HG03045 (cell line): ENCODE data around the gene CFAP53.
A peak's percentile ranks its signal among the peaks of the same experiment; 100 is the strongest.

Experiments
- ATAC-seq: cut with Tn5 transposase; IDR thresholded peaks from one replicate; pipeline ENCODE4 v1.9.1; 2021; ENCODE audit warnings: mild to moderate bottlenecking, moderate library complexity; ENCODE audit not compliant: unreplicated experiment

CFAP53 gene

GRCh38 chr18:50196261-50196660 lies 70.0 kb downstream of the CFAP53 start:
- ATAC-seq, result no peak

DNA sequence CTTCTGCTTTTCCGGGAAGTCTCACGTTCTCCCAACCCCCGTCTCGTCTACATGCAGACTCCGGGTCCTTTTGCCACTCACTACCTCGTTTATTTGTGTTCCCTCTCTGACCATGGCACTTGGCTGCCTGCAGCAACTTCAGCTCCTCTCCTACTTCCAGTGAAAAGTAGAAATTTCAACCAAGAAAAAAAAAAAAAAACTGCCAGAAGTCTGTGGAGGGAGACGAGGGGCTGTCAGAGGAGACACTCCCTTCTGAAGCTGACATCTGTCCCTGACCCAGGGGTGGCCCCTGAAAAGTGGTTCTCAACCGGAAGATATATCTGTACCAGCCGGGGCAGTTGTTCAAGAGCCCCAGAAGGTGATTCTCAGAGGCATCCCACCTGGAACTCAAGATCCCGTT lies 70.6 kb downstream of the CFAP53 start:
- ATAC-seq, result no peak

GRCh38 chr18:50194631-50195532 lies 71.4 kb downstream of the CFAP53 start, which contains the start of gene MYO5B:
TSS of gene MYO5B (minus strand) at chr18:50195147. CDS start at chr18:50194793, 354 bp downstream.
- ATAC-seq, result peak; percentile 80

GRCh38 chr18:50193796-50194630 lies 72.3 kb downstream of the CFAP53 start:
- ATAC-seq, result peak; percentile 8

DNA sequence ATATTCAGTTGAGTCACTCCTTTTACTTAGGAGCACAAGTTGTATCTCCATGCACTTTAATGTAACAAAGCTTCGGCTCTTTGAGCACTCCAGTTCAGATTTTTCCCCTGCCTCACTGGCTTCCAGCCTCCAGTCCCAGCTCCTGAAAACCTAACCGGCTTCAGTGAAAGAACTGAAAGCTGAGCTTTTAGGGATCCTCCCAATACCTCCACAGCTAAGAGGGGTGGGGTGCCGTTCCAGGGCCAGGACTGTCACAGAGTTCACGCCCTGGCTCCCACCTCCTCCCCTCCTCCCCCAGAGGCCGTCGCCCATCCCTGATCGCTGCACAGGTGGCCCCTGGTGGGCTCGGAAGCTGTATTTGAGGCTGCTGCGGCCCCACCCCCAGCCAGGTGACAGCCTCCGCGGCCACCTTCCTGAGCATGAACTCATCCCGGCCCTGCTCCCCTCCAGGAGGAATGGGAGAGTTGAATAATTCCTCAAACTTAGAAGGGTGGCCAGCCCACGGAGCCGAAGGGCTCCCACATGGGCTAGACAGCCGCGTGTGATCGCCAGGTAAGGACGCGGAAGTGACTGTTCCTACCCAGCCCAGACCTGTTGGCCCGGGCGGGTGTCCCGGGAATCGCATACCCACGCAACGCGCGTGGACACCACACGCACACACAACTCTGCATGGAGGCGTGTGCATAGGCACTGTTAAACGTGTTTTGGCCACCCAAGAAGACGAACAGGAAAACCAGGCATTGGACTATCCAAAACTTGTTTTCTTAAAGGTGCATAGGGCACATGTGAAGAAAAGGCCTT lies 73.1 kb downstream of the CFAP53 start:
- no peak for ATAC-seq

DNA sequence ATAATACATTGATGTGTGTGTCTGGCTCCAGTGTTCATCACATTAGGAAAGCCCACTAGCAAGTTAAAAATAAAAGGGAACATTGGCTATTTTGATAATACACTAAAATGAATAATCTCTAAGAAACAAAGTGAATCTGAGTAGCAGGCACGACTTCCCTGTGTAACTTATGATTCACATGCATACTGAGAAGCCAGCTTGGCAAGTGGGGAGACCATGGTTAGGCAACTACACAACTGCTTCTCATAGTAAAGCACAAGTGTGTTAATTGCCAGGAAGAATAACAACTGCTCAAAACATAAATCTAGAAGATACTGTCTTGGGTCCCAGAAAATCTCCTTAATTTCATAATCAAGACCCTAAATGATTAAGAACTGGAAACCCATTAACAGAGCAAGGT lies 75.4 kb downstream of the CFAP53 start:
- no peak for ATAC-seq

- ATAC-seq, result no peak
These were observed 76.1 kb downstream of the CFAP53 start for GRCh38 chr18:50190236-50190635.

GRCh38 chr18:50189160-50189559 lies 77.1 kb downstream of the CFAP53 start:
- peak; percentile 62 for ATAC-seq

GRCh38 chr18:50188652-50189051 lies 77.6 kb downstream of the CFAP53 start:
- ATAC-seq, result no peak

DNA sequence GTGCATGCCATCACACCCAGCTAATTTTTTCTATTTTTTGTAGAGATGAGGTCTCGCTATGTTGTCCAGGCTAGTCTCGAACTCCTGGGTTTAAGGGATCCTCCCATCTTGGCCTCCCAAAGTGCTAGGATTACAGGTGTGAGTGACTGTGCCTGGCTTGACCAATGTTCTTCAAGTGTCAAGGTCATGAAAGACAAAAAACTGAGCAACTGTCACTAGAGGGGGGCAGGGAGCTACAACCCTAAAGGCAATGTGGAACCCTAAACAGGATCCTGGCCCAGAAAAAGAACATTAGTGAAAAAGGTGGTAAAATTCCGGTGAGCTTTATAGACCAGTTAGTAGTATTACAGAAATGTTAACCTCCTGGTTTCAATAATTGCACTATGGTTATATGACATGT lies 78.6 kb downstream of the CFAP53 start:
- no peak for ATAC-seq

DNA sequence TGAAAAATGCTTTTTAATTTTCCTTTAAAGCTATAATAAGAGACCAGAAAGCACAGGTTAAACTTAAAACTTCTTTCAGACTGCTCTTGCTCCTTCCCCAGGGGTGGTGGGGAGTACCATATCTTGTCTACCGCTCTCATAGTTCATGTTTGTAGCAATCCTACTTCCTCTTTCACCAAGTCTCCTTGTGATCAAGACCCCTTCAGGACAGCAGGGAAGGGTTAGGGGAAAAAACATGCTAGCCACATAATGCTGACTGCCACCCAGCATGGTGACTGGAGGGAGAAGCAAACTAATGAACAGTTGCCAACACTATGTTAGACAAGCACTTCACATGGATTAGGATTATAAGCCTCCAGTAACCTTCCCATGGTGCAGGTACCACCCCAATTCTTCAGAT lies 79.9 kb downstream of the CFAP53 start:
- ATAC-seq, result no peak

GRCh38 chr18:50183556-50183955 lies 82.7 kb downstream of the CFAP53 start:
- no peak for ATAC-seq

DNA sequence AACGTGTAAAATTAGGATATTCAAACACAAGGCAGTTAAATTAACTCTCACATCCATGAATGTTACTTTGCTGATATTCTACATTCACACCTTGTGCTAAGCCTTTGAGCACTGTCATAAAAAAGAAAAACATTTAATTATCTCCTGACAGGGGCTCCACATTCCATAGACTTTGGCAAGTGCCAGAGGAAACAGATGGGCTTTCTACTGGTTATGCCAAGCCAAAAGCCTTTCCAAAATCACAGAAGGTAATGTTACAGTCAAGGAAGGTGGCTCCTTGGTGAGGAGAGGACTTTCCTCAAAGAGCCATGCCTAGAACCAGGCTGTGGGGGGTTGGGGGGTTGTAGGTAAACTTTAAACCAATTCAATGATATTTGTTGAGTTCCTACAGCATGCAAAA lies 83.8 kb downstream of the CFAP53 start:
- ATAC-seq, result no peak

DNA sequence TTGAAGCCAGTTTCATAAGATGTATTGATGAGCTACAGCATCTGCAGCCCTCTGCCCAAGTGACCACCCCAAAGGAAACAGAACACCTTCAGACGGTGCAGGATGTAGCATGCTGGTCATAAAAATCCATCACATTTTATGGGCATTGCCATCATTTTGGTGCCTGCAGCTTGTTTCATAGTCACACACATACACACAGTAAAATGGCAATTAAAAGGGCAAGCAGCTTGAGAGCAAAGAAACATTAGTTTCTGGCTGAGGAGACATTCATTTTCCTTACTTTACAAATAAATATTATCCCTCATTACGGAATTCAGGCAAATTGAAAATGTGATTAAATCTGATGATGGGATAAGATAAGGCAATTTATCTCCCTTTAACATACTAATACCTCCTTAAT lies 84.7 kb downstream of the CFAP53 start:
- no peak for ATAC-seq

DNA sequence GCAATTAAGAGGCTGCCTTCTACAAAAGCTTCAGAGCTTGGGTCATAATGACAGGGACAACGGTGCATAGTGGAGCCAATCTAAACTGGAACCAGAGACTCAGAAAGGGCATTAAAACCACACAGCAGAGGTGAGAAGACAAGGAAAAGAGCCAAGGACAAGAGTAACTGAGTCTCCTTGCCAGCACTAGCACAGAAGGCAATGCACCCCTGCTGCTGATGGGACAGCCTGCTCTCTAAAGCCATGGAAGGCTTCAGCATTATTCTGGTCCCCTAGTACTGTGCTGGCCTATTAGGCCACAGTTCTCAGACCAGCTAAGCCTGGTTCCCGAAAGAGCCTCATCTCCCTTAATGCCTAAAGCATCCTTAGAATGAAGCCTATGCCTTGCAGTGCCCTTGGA lies 86.8 kb downstream of the CFAP53 start:
- no peak for ATAC-seq

DNA sequence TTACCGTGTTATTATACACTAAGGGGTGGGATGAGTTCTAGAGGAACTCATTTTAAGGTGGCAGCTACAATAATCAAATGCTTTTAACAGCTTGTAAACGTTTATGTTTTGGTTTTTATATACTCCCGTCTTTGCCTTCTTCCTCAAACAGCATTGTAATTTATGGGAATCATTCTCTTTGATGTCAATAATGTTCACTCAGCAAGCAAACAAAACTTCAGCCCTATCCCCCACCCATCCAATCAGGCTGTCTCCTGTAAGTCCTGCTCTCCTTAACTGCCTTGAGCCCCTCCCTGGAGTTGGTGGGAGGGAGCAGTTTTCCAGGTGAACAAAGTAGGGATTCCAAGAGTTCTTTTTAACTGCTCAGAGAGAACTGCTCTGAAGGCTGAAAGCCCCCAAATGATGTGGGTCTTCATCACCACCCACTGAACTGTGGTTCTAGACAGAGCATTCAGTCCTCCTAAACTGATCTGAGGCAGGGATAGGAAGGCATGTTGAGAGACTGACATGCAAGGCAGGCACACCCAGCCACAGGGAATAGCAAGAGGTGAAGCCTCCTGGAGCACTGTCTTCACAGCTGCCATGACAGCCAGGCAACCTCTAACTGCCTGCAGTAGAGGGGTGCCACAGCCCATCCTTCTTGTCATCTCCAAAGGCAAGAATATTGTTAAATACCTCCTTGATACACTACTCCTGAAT lies 88.9 kb downstream of the CFAP53 start:
- ATAC-seq, result no peak
